GM21576 (cell line): ENCODE results near the gene OVAAL.

ENCODE experiments used
- ATAC-seq: cut with Tn5 transposase; IDR thresholded peaks from one replicate; pipeline ENCODE4 v1.9.1; 2021; ENCODE audit warnings: mild to moderate bottlenecking, moderate library complexity; ENCODE audit not compliant: unreplicated experiment

Gene OVAAL

GRCh38 chr1:180603223-180603849 lies 44.6 kb downstream of the OVAAL start:
- no peak for ATAC-seq

GRCh38 chr1:180603850-180604226 lies 45.1 kb downstream of the OVAAL start:
- no peak for ATAC-seq

GRCh38 chr1:180606155-180606554 lies 47.4 kb downstream of the OVAAL start:
- no peak for ATAC-seq

- no peak for ATAC-seq
Measured at GRCh38 chr1:180609643-180610555, 51.1 kb downstream of the OVAAL start.

GRCh38 chr1:180610556-180611015 lies 51.8 kb downstream of the OVAAL start:
- ATAC-seq = no peak

GRCh38 chr1:180611016-180611930 lies 52.5 kb downstream of the OVAAL start:
- no peak for ATAC-seq

- no peak for ATAC-seq
Measured at GRCh38 chr1:180612632-180613031, 53.9 kb downstream of the OVAAL start.

- no peak for ATAC-seq
Measured at GRCh38 chr1:180614730-180615129, 56.0 kb downstream of the OVAAL start.

- no peak for ATAC-seq
Measured at GRCh38 chr1:180615493-180616290, 56.9 kb downstream of the OVAAL start.
